SK-N-SH treated with all-trans-retinoic acid at 6 μM for 48 hours (cell line): ENCODE measurements around the gene SOWAHC.

ENCODE experiments used
- ATAC-seq: fragments of 200-7000 bp; cut with Tn5 transposase; 3 replicates; pipeline ENCODE4 v1.9.1; 2020; ENCODE audit warnings: mild to moderate bottlenecking, moderate library complexity
- ARNTL ChIP-seq: fragments of 450-650 bp; formaldehyde crosslinking; IDR thresholded peaks from 2 replicates; pipeline ENCODE4 v1.5.0; 2020; ENCODE audit warnings: low read depth, mild to moderate bottlenecking, moderate library complexity, borderline replicate concordance
- BACH2 ChIP-seq: fragments of 250-450 bp; sonication (Bioruptor Pico); IDR thresholded peaks from 2 replicates; pipeline ENCODE4 v1.9.0; 2021; ENCODE audit warnings: mild to moderate bottlenecking, borderline replicate concordance
- CREB5 ChIP-seq: fragments of 250-450 bp; sonication (Bioruptor Pico); IDR thresholded peaks from 2 replicates; pipeline ENCODE4 v1.5.1; 2020; ENCODE audit warnings: low read depth, mild to moderate bottlenecking, moderate library complexity
- CSDC2 ChIP-seq: fragments of 250-450 bp; sonication (Bioruptor Pico); IDR thresholded peaks from 2 replicates; pipeline ENCODE4 v1.5.0; 2020; ENCODE audit warnings: mild to moderate bottlenecking, moderate library complexity
- CSRNP3 ChIP-seq: fragments of 250-450 bp; sonication (Bioruptor Pico); IDR thresholded peaks from 2 replicates; pipeline ENCODE4 v1.5.1; 2021; ENCODE audit warnings: mild to moderate bottlenecking, moderate library complexity
- ESRRG ChIP-seq: fragments of 250-450 bp; sonication (Bioruptor Pico); IDR thresholded peaks from 2 replicates; pipeline ENCODE4 v1.6.1; 2021; ENCODE audit warnings: mild to moderate bottlenecking
- GLIS3 ChIP-seq: fragments of 250-450 bp; sonication (Bioruptor Pico); IDR thresholded peaks from 2 replicates; pipeline ENCODE4 v1.5.0; 2020; ENCODE audit warnings: mild to moderate bottlenecking, moderate library complexity
- ISL1 ChIP-seq: fragments of 250-450 bp; sonication (Bioruptor Pico); IDR thresholded peaks from 2 replicates; pipeline ENCODE4 v2.1.2; 2022; ENCODE audit warnings: mild to moderate bottlenecking, moderate library complexity
- PATZ1 ChIP-seq: fragments of 250-450 bp; sonication (Bioruptor Pico); IDR thresholded peaks from 2 replicates; pipeline ENCODE4 v1.8.0; 2020; ENCODE audit warnings: mild to moderate bottlenecking, moderate library complexity, borderline replicate concordance
- POU6F1 ChIP-seq: fragments of 250-450 bp; sonication (Bioruptor Pico); IDR thresholded peaks from 2 replicates; pipeline ENCODE4 v1.8.0; 2021; ENCODE audit warnings: low read depth, mild to moderate bottlenecking, moderate library complexity, borderline replicate concordance
- PPARA ChIP-seq: fragments of 250-450 bp; sonication (Bioruptor Pico); IDR thresholded peaks from 2 replicates; pipeline ENCODE4 v1.5.0; 2020; ENCODE audit warnings: mild to moderate bottlenecking, borderline replicate concordance
- RARB ChIP-seq: fragments of 250-450 bp; sonication (Bioruptor Pico); IDR thresholded peaks from 2 replicates; pipeline ENCODE4 v1.8.0; 2021; ENCODE audit warnings: mild to moderate bottlenecking, moderate library complexity
- SNAI2 ChIP-seq: fragments of 250-450 bp; sonication (Bioruptor Pico); IDR thresholded peaks from 2 replicates; pipeline ENCODE4 v1.5.0; 2020; ENCODE audit warnings: mild to moderate bottlenecking, moderate library complexity
- TCF4 ChIP-seq: fragments of 250-450 bp; sonication (Bioruptor Pico); IDR thresholded peaks from 2 replicates; pipeline ENCODE4 v1.8.0; 2021; ENCODE audit warnings: mild to moderate bottlenecking, moderate library complexity, borderline replicate concordance
- TOX ChIP-seq: fragments of 250-450 bp; sonication (Bioruptor Pico); IDR thresholded peaks from 2 replicates; pipeline ENCODE4 v1.8.0; 2021; ENCODE audit warnings: mild to moderate bottlenecking, moderate library complexity, borderline replicate concordance
- TSHZ2 ChIP-seq: fragments of 250-450 bp; sonication (Bioruptor Pico); IDR thresholded peaks from 2 replicates; pipeline ENCODE4 v1.5.0; 2020; ENCODE audit warnings: mild to moderate bottlenecking, moderate library complexity
- ZC3H10 ChIP-seq: fragments of 250-450 bp; sonication (Bioruptor Pico); IDR thresholded peaks from 2 replicates; pipeline ENCODE4 v1.5.1; 2021; ENCODE audit warnings: mild to moderate bottlenecking, moderate library complexity
- ZFP3 ChIP-seq: fragments of 250-450 bp; sonication (Bioruptor Pico); IDR thresholded peaks from 2 replicates; pipeline ENCODE4 v1.5.0; 2020; ENCODE audit warnings: mild to moderate bottlenecking, moderate library complexity
- ZFP30 ChIP-seq: fragments of 450-650 bp; formaldehyde crosslinking; IDR thresholded peaks from 2 replicates; pipeline ENCODE4 v1.5.0; 2022; ENCODE audit warnings: mild to moderate bottlenecking, moderate library complexity
- ZNF565 ChIP-seq: fragments of 450-650 bp; formaldehyde crosslinking; conservative IDR thresholded peaks from 2 replicates; pipeline ENCODE4 v1.5.0; 2020; ENCODE audit warnings: low read depth, mild to moderate bottlenecking, moderate library complexity
- ZNF70 ChIP-seq: fragments of 450-650 bp; formaldehyde crosslinking; IDR thresholded peaks from 2 replicates; pipeline ENCODE4 v1.5.0; 2020; ENCODE audit warnings: mild to moderate bottlenecking, moderate library complexity
- ZNF8 ChIP-seq: fragments of 450-650 bp; formaldehyde crosslinking; IDR thresholded peaks from 2 replicates; pipeline ENCODE4 v1.5.0; 2020; ENCODE audit warnings: mild to moderate bottlenecking, moderate library complexity

Gene SOWAHC

GRCh38 chr2:109594246-109594885 is 19.8 kb upstream of the SOWAHC start (continued):
- TF ChIP-seq POU6F1 (CRISPR knock-in tag) (no peak), ZNF8 (CRISPR knock-in tag) (no peak), GLIS3 (CRISPR knock-in tag) (no peak), ISL1 (CRISPR knock-in tag) (no peak), PATZ1 (CRISPR knock-in tag) (no peak), ZC3H10 (CRISPR knock-in tag) (no peak), ZNF565 (CRISPR knock-in tag) (no peak)
- TF ChIP-seq, all 23 proteins: peak for 0

- no peak for ATAC-seq
- TF ChIP-seq SNAI2 (no peak), PPARA (no peak), BACH2 (no peak), ZNF565 (CRISPR knock-in tag) (no peak), ESRRG (CRISPR knock-in tag) (no peak), GLIS3 (CRISPR knock-in tag) (no peak), TSHZ2 (CRISPR knock-in tag) (no peak), CSDC2 (CRISPR knock-in tag) (no peak), CREB5 (CRISPR knock-in tag) (no peak), ZFP3 (CRISPR knock-in tag) (no peak), ARNTL (CRISPR knock-in tag) (no peak), TOX (no peak)
Measured at GRCh38 chr2:109595644-109596043, 18.5 kb upstream of the SOWAHC start.

GRCh38 chr2:109597283-109597682 is 16.9 kb upstream of the SOWAHC start:
- no peak for ATAC-seq
- TF ChIP-seq BACH2: no peak
- no peak for TF ChIP-seq TOX
- TF ChIP-seq ZNF70 (CRISPR knock-in tag): no peak
- no peak for TF ChIP-seq ISL1 (CRISPR knock-in tag)
- TF ChIP-seq ZNF565 (CRISPR knock-in tag): no peak
- TF ChIP-seq TSHZ2 (CRISPR knock-in tag): no peak
- TF ChIP-seq ZNF8 (CRISPR knock-in tag): no peak
- TF ChIP-seq TCF4 (CRISPR knock-in tag): no peak
- TF ChIP-seq SNAI2: no peak
- TF ChIP-seq RARB (CRISPR knock-in tag): no peak
- no peak for TF ChIP-seq CSRNP3 (CRISPR knock-in tag)
- no peak for TF ChIP-seq ZC3H10 (CRISPR knock-in tag)
- TF ChIP-seq ZFP30 (CRISPR knock-in tag): no peak
- TF ChIP-seq PPARA: no peak
- TF ChIP-seq GLIS3 (CRISPR knock-in tag): no peak
- no peak for TF ChIP-seq CREB5 (CRISPR knock-in tag)
- TF ChIP-seq ARNTL (CRISPR knock-in tag): no peak
